HuH-7.5 (cell line): ENCODE measurements around the gene CS.

Experiments used
- DNase-seq: peaks from one replicate; pipeline ENCODE4 v3.0.0; 2011; ENCODE audit warnings: low spot score

CS gene

DNA sequence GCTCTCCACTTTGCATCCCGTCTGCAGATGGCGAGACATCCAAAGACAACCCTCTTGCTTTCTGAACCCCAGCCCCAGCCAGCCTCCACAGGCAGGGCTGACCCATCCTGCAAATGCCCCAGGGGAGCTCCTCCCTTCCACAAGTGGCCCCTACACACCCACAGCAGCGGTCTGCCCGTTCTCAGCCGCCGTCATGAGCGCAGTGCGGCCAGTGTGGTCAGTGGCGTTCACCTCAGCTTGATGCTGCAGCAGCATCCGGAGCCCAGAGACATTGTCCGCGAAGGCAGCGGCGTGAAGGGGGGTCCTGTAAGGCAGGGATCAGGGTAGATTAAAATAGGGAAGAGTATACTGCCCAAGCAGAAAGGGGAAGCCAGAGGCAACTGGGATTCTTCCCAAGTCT is 55.6 kb downstream of the CS start:
- no peak for DNase-seq

DNA sequence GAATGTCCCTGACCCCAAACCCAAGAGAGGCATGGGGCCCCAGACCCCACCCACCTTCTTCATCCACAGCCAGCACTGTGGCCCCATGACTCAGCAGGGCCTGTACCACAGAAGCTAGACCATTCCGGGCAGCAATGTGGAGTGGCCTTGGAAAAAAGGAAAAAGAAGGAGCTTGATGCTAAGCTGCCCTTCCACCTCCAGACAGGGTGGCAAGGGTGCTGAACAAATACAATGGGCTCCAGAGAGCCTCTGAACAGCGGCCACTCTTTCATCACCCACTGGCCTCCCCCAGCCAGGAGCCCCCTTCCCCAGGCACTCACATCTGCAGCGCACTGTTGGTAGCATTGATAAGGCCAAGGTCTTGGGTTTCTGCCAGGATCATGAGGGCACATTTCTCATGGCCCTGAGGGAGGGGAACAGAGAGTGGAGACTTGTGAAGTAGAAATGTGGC is 56.4 kb downstream of the CS start:
- no peak for DNase-seq

DNA sequence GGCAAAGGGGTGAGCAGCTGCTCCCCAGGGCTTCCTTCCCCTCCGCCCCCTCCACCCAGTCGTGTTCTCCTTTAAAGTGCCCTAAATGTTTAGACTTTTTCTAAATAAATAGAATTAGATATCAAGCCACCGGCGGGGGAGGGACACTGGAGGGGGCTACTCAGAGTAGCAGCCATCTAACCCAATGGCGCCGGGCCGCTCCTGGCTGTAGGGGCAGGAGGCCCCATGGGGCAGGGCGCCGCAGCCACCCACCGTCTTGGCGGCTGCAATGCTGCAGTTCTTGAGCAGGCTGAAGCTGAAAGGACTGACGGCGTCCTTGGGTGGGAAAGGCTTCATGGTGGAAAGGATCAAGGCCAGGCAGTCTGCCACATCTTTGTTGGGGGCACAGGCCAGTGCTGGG is 57.1 kb downstream of the CS start:
- no peak for DNase-seq

DNA sequence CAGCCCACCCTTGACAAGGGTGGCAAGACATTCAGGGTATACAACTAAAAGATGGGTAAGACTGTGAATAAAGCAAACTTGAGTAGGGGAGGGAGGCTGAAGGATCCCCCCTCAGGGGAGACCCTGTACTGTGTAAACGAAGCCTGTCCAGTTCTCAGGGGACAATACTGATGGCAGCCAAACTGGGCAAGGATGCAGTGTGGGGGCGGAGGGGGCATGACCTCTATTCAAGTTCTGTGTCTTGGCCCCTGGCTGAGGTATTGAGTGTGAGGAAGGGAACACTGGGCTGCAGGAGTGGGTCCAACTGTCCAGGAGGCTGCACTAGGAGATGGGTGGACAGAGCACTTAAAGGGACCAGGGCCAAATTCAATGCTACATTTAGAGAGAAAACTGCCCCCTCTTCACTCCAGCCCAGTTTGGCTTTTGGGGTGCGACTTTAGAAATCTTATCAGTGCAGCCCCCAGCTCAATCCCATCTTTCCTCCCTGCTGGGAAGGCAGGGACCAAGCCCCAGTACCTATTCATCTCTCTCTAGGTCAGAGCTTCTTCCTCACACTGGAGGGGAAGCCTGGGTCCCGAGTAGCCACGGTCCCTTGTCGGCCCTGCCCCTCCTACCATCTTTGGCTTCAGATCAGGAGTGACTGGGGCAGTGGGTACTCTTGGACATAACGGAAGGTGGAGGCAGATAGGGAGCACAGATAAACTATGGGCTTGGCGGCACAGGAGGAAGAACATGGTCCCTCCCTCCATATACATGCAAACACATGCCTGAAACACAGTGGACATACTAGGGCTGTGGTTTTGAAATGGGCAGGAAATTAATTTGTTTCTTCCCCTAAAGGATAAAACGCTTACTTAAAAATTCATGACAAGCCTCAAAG is 58.5 kb downstream of the CS start:
- DNase-seq = no peak

DNA sequence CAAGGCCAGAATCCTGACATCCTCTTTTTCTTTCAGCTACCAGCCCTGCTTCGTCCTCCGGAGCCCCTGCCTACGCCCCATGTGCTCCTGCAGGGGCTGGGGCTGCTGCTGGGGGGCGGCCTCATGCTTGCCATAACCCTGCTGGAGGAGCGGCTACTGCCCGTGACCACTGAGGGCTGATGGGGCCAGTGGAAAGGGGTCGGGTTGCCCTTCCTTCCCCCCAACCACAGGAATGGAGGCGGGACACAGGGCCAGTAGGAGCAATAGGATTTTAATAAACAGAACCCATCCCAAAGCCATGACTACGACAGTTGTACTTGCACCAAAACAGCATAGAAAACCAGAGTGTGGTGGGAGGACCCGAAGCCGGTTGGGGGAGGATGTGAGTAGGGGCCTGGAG is 62.6 kb downstream of the CS start:
- DNase-seq = no peak

DNA sequence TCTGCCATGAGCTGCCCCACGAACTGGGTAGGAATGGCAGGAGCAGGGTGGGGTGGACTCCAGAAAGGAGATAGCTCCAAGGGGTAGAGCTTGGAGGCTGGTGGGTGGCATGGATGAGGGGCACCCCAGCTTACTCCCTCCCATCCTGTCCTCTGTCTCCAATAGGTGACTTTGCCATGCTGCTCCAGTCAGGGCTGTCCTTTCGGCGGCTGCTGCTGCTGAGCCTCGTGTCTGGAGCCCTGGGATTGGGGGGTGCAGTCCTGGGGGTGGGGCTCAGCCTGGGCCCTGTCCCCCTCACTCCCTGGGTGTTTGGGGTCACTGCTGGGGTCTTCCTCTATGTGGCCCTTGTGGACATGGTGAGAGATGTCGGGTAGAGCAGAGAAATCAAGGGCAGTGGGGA is 63.1 kb downstream of the CS start:
- no peak for DNase-seq

DNA sequence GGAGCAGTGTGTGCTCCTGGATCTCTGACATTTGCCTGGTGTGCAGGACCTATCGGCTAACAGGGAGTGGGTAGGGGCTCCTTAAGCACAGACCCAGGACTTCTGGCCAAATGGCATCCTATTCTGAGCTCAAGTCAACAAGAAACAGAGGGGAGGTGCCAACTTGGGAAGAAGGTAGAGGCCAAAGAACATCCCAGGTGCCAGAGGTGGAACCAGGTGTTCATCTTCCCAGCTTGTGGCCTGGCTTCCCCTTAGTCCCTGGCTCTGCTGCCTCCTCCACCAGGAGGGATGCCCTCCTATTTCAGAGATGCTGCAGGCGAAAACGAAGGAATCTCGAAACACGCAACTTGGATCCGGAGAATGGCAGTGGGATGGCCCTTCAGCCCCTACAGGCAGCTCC is 64.0 kb downstream of the CS start:
- DNase-seq = no peak

DNA sequence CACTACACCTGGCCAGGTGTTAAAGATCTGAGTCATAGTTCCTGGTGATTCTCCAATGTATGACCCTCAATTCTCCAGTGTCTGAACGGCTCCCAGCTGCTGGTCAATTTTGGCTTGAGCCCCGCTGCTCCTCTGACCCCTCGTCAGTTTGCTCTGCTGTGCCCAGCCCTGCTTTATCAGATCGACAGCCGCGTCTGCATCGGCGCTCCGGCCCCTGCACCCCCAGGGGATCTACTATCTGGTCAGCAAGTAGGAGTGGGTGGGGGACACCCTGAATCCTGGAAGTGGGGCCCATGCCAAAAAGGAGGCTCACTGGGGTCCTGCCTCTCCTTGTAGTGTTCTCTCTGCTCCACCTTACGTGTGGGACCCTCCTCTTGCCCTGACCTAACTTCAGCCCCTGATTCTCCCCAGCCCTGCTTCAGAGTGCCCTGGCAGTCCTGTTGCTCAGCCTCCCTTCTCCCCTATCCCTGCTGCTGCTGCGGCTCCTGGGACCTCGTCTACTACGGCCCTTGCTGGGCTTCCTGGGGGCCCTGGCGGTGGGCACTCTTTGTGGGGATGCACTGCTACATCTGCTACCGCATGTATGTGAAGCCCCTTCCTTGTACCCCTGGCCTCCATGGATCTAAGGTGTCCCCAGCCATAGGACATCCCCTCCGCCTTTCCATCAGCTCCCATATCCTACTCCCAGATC is 65.2 kb downstream of the CS start:
- no peak for DNase-seq

DNA sequence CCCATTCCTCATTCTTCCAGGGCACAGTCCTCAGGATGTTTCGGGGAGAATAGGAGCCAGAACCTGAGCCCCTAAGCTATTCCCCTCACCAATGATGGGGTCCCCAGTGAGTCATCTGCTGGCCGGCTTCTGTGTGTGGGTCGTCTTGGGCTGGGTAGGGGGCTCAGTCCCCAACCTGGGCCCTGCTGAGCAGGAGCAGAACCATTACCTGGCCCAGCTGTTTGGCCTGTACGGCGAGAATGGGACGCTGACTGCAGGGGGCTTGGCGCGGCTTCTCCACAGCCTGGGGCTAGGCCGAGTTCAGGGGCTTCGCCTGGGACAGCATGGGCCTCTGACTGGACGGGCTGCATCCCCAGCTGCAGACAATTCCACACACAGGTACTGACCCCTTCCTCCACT is 68.9 kb downstream of the CS start:
- no peak for DNase-seq

DNA sequence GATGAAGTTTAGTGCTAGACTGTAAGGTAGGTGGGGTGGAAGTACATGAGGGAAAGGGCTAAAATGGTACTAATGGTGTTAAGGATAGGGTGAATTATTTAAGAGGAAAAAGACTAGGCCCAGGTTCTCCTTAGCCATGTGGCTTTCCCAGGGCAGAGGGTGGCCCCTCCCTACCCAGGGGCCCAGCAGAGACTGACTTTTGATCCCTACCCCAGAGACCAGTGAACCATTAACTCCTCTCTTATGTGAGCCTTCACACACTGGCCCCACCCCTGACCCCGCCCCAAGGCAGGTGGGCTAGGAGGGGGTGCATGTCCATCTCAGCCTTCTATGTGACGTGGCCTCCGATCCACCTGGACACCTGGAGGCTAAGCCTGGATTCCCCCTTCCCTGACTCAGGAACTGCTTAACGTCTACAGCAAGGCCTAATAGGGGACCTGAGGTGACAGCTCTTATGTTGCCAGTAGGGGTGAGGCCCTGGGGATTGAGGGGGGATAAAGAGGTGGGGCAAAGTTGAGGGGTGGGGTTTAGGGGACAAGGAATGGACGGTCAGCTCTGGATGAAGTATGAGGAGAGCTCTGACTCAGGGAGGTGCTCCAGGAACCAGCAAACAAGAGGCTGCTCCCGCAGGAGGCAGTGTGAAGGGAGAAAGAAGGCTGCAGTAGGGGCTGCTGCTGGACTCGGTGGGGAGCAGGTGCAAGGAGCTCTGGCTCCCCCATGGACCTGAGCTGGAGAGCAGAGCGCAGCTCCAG is 69.5 kb downstream of the CS start:
- peak; percentile 97 for DNase-seq

DNA sequence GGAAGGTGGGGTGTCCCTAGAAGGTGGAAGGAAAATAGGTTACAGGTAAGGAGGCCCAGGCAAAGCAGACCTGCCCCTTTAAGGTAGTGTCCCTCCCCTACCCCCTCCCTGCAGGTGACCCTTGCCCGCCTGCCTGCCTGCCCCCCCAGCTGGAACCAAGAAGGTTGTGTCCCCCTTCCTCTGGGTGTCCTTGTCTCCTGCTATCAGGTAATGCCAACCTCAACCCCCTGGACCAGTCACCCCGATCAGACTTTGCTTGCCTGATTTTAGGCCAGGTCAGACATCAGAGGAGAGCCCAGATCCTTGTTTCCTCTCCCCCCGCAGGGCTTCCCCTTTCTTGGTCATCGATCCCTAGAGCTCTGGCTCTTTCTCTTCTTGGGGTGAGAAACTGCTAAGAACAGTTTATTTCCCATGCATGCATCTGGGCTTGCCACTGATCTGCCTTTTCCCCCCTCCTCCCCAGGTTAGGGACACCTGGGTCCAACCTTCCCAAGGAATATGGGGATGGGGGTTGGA is 70.2 kb downstream of the CS start, which contains the start of gene SLC39A5:
Gene SLC39A5 (plus strand): TSS at position 136 of the 516 bp plus-strand sequence. CDS start 1,224 bp downstream, outside the sequence.
- DNase-seq = no peak

DNA sequence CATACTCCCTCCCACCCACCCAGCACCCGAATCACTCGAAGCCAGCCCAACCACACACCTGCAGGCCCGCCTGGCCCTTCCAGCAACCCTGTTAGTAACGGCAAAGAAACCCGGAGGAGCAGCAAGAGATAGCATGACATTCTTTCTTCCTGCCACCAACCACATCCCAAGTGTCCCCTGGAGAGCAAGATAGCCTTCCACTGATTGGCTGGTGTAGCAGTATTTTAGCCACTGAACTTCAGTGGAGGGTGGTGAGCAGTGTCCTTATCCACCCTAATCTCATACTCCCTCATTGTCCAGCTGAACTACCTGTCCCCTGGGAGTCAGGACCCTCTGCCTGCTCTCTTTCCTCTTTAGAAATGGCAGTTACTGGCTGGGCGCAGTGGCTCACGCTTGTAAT is 71.0 kb downstream of the CS start:
- DNase-seq = no peak

DNA sequence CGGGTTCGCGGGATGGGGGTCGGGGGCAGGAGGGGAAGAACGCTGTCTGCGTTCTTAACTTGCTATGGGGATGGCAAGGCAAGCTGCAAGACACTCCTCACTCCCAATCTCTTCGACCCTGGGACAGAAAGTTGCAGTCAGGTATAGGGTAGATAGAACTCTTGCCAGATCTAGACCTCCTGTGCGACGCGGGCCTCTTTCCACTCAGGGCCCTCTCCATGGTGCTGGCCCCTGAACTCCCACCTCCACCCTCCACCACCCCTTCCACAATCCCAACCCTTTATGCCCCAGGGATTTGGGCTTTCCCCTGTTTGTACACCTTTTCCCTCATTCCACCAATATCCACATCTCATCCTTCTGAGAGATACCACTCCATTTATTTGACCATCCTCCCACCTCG is 75.2 kb downstream of the CS start:
- no peak for DNase-seq

DNA sequence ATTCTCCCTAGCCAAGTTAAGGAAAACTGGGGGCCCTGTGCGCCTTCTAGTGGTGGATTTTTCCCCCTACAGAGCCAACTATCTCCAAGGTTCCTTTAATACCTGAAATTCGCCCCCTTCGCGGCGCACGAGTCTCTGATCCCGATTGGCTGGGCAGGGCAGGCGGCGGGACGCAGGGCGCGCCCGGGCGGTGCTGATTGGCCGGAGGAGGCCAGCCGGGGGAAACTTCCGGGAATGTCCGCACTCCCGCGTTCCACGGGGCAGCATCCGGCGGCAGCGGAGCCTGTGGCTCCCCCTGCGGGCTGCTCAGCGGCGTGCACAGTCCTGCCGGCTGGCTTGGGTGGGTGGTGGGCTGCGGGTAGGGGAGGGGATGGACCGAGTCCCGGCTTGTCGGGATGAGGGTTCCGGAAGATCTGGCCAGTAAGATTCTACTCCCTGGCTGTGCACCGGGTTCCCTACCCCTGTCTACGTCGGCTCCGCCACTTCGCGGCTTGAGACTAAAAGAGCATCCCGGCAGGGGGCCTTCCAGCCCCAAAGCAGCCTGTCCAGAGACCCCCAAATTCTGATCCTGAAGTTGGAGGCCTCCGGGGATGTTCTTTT is 75.9 kb downstream of the CS start, which contains the start of gene NABP2:
Gene NABP2 (plus strand): TSS at position 241 of the 600 bp plus-strand sequence. CDS start 515 bp downstream, outside the sequence.
- peak; percentile 99 for DNase-seq

DNA sequence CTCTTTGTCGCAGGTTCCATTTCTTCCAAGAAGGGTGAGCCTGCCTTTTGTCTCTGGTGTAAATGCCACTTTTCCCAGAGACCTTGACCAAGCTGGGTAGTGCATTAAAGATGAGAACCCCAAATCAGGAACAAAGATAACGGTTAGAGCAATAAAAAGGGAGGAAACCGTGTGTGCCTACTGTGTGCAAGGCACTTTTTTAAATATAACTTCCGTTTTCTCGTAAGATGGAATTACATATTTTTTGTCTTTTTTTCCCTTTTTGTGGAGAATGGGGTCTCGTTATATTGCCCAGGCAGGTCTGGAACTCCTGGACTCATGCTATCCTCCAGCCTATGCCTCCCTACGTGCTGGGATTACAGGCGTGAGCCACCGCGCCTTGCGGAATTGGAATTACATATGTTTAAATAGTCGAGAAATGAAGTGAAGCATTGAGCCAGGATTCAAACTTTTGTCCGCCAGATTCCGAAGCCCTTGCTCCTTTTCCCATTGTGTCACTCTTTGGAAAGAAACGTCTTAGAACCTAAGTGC is 76.5 kb downstream of the CS start:
- no peak for DNase-seq

DNA sequence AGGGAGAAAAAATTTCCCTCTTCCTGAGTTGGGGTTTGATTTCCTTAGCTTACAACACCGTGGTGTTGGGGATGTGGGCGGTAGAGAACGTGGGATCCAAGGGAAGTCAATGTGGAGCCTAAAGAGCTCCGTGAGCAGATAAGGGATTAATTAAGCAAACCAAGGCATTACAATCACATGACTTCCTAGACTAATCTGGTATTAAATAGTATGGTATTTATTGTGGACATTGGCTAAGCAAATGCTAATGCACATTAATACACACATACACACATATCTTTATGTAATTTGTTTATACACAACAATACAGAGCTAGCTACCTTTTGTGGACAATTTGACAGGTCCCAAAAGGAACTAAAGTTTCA is 77.6 kb downstream of the CS start:
- DNase-seq = no peak

DNA sequence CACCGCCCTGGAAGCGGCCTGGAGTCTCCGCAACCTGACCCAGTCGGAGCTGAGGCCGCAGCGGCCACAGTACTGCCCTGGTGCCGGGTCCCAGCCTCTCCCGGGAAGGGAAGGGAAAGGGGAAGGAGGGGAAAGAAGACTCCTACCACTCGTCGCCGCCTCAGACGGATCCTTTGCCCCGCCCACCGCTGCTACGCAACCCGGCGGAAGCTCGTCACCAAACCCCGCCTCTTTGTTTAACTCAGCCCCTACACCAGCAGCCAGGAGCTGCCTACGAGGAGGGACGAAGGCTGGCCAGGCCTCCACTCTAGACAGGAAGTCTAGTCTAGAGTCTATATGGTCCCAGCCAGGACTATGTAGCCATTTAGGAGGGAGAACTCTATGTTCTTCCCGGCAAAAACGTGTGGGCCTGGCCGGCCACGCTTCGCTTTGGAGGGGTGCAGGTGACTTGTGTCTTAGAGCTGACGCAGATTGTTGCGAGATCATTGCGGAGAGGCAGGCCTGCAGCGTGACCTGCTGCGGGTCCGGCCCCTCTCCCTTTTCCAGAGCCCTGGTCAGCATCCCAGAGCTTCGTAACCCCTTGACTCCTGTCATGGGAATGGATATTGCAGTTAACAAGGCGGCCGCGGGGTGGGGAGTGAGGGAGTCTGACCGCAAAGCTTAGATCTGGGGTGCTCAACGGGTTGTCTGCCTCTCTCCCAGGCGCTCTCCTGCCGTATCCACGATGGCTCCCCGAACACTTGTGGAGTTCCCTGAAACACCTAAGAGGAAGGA is 78.2 kb downstream of the CS start, which contains the start of gene RNF41:
Gene RNF41 (minus strand): TSS at position 166 of the 774 bp plus-strand sequence. CDS start 7,875 bp downstream, outside the sequence.
- peak; percentile 98 for DNase-seq
